ENCODE measurements around the gene NBPF3. TPM values are rescaled to one million over a fixed set of nuclear protein-coding genes. Genes with fewer than 3 reads are reported as not detected.

Gene NBPF3
- total RNA-seq, 6 experiments from 2014 or later: 1.2 to 5.3 (median 2.3) TPM

DNA sequence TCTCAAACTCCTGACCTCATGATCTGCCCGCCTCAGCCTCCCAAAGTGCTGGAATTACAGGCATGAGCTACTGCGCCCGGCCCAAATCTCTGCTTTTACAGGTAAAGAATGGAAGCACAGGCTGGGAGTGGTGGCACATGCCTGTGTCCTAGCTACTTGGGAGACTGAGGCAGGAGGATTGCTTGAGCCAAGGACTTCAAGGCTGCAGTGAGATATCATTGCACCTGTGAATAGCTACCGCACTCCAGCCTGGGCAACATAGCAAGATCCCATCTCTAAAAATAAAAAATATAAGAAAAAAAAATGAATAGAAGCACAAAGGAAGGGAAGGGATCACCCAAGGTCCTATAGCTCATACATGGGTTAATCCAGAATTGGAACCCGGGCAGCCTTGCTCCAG lies 84.3 kb downstream of the NBPF3 start:
- TF ChIP-seq, protein P1, sequence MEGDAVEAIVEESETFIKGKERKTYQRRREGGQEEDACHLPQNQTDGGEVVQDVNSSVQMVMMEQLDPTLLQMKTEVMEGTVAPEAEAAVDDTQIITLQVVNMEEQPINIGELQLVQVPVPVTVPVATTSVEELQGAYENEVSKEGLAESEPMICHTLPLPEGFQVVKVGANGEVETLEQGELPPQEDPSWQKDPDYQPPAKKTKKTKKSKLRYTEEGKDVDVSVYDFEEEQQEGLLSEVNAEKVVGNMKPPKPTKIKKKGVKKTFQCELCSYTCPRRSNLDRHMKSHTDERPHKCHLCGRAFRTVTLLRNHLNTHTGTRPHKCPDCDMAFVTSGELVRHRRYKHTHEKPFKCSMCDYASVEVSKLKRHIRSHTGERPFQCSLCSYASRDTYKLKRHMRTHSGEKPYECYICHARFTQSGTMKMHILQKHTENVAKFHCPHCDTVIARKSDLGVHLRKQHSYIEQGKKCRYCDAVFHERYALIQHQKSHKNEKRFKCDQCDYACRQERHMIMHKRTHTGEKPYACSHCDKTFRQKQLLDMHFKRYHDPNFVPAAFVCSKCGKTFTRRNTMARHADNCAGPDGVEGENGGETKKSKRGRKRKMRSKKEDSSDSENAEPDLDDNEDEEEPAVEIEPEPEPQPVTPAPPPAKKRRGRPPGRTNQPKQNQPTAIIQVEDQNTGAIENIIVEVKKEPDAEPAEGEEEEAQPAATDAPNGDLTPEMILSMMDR (IDR thresholded peaks at IDR 0.05): no peak
- TF ChIP-seq POLR2A (IDR thresholded peaks at IDR 0.05): no peak
- DNase-seq: no peak
- WGBS (ENCODE audit: insufficient coverage, low coverage, low lambda C conversion rate, missing lambda C conversion rate): 67% methylated on average over 4 of the region's 5 CpGs
- intact Hi-C loops (cut with DNase I): no loop called here
- no peak for ATAC-seq
- Histone ChIP-seq H3K9me3 (no peaks in the 10 kb centered on the region), H3K4me1 (no peaks in the 10 kb centered on the region), H3K27me3 (no peaks in the 10 kb centered on the region), H3K27ac (no peak overlapping the region), H3K4me3 (no peak overlapping the region), H3K36me3 (no peaks in the 10 kb centered on the region)

DNA sequence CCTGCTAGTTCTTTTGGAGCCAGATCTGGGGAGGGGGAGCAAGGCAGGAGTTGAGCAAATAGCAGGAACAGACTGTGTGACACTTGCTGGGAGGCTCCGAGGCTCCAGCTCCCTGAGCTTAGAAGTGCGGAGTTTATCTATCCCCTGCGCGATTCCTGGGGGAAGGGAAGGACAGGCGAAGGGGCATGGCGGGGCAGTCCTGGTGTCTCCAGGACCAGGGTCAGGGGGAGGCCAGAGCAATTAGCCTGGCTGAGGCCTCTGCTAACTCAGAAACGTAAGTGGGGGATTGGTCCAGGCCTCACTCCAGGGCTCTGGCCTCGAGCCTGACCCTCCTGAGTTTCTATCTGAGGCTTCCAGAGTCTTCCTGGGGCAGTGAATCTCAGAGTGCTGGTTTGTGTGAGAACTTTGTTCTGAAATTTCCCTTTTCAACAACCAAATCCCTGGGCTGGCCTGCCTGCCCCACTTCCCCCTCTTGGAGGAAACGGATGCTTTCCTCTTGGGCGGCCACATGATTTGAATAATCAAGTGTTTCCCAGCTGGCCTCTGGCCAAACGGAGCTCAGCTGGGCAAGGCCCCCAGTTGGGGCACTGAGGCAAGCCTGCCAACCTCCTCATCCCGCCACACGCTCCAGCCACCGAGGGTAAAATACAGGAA lies 84.9 kb downstream of the NBPF3 start:
- no peaks in the 10 kb centered on the region for H3K9me3 ChIP-seq
- intact Hi-C loops (cut with DNase I): no loop called here
- no peak for TF ChIP-seq POLR2A (IDR thresholded peaks at IDR 0.05)
- TF ChIP-seq, protein P1 (IDR thresholded peaks at IDR 0.05): no peak
- no peaks in the 10 kb centered on the region for H3K36me3 ChIP-seq
- DNase-seq: no peak
- no peaks in the 10 kb centered on the region for H3K4me1 ChIP-seq
- no peak overlapping the region for H3K4me3 ChIP-seq
- H3K27me3 ChIP-seq: no peaks in the 10 kb centered on the region
- no CpG with 5 or more reads among the region's 14 CpGs for WGBS (ENCODE audit: insufficient coverage, low coverage, low lambda C conversion rate, missing lambda C conversion rate)
- peak; percentile 51 to 74 (median 66) for ATAC-seq
- H3K27ac ChIP-seq: peak overlapping the region in 1 of 3 donors; percentile 2

DNA sequence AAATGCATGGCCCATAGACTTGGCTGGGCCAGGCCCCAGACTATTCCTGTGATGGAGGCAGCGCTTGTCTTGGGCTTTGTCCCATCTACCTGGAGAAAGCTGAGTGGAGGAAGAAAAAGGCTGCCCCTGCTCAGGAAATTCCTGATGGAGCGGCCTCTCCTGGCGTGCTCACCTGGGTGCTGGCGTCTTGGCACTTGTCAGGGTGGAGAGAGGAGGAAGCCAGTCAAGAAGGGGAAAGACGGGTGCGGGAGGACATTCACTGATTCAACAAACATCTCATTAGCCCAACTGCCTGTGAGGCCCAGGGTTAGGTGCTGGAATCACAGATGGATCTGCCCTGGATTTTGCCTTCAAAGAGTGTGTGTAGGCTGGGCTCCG lies 85.4 kb downstream of the NBPF3 start:
- no peaks in the 10 kb centered on the region for H3K27me3 ChIP-seq
- no peaks in the 10 kb centered on the region for H3K9me3 ChIP-seq
- no peaks in the 10 kb centered on the region for H3K4me1 ChIP-seq
- TF ChIP-seq POLR2A (IDR thresholded peaks at IDR 0.05): no peak
- TF ChIP-seq, protein P1 (IDR thresholded peaks at IDR 0.05): no peak
- H3K4me3 ChIP-seq: no peak overlapping the region
- H3K27ac ChIP-seq: peak overlapping the region in 1 of 3 donors; percentile 2
- WGBS (ENCODE audit: insufficient coverage, low coverage, low lambda C conversion rate, missing lambda C conversion rate): no CpG with 5 or more reads among the region's 7 CpGs
- intact Hi-C loops (cut with DNase I): no loop called here
- no peak for ATAC-seq
- DNase-seq: no peak
- H3K36me3 ChIP-seq: no peaks in the 10 kb centered on the region

DNA sequence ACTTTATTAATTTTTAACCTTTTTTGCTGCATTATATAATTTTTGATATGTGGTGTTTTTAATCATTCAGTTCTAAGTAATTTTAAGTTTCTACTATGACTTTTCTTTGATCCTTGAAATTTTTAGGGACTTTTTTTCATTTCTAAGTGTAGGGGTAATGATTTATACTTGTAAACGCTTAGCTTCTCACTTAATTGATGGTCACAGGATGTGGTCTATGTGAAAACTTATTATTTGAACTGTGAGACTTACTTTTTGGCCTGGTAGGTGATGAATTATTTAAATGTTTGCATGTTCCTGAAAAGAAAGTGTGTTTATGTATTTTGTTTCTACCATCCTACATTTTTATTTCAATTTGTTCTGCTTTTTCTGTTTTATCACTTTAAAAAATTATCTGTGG lies 86.5 kb downstream of the NBPF3 start:
- Histone ChIP-seq H3K4me3 (no peak overlapping the region), H3K9me3 (no peaks in the 10 kb centered on the region), H3K4me1 (no peaks in the 10 kb centered on the region), H3K36me3 (no peaks in the 10 kb centered on the region), H3K27ac (no peak overlapping the region), H3K27me3 (no peaks in the 10 kb centered on the region)
- intact Hi-C loops (cut with DNase I): no loop called here
- TF ChIP-seq, protein P1 (IDR thresholded peaks at IDR 0.05): no peak
- no peak for TF ChIP-seq POLR2A (IDR thresholded peaks at IDR 0.05)
- 77% methylated on average over 1 of the region's 1 CpG for WGBS (ENCODE audit: insufficient coverage, low coverage, low lambda C conversion rate, missing lambda C conversion rate)
- ATAC-seq (no peak), DNase-seq (no peak)
